Activated CD8-positive, alpha-beta memory T cell treated with anti-CD3 and anti-CD28 coated beads for 36 hours (primary cell): Measurements from ENCODE around the gene TUT4. TPM values are rescaled to one million over a fixed set of nuclear protein-coding genes. Genes with fewer than 3 reads are reported as not detected.

ENCODE experiments used
- CTCF ChIA-PET: fragments of 350-600 bp; sonication (Branson Sonifier 250); formaldehyde crosslinking; loops from one replicate; lab custom pipeline; 2021; ENCODE audit warnings: antibody characterized with exemption; lab: Charles Lee
- POLR2A ChIA-PET: fragments of 350-600 bp; sonication (Branson Sonifier 250); formaldehyde crosslinking; loops from one replicate; lab custom pipeline; 2021; ENCODE audit warnings: antibody characterized with exemption; lab: Charles Lee
- total RNA-seq, 2 experiments: library from RNA; stranded (reverse); gene quantifications; one replicate each; pipeline ENCODE4 v1.2.3, GENCODE V29; 2021

Gene TUT4
- total RNA-seq = 10 to 100 TPM; 43.8 to 50.2 TPM

GRCh38 chr1:52552505-52553361 is at the start of gene TUT4:
TSS of gene TUT4 (minus strand) at chr1:52553092. CDS start at chr1:52526280, 26,812 bp downstream.
- ChIA-PET CTCF (interaction anchor here (0.8 to 1.2 kb wide), 3 partner anchors 52 to 187 kb away, joined by 3 to 6 read pairs (median 4); partner anchors contain the start of gene CC2D1B), POLR2A (interaction anchor here (0.6 to 2.5 kb wide), 14 partner anchors 15 to 1392 kb away, joined by 3 to 18 read pairs (median 4); partner anchors contain the start of genes ORC1, PRPF38A and SHISAL2A)

- CTCF ChIA-PET = interaction anchor here (0.6 to 1.4 kb wide), 2 partner anchors 219 to 234 kb away, joined by 3 to 4 read pairs; no protein-coding TSS in a partner anchor
- POLR2A ChIA-PET = interaction anchor here (0.6 to 1.9 kb wide), 4 partner anchors 36 to 632 kb away, joined by 3 to 9 read pairs (median 6); partner anchors contain the start of gene TUT4
Observed at GRCh38 chr1:52601991-52602855, 49.3 kb upstream of the TUT4 start, which contains the start of gene GPX7. TSS of gene GPX7 (plus strand) at chr1:52602371. CDS start at chr1:52602410, 39 bp downstream.

GRCh38 chr1:52601519-52601918 is 48.6 kb upstream of the TUT4 start:
- CTCF ChIA-PET = interaction anchor here (1.4 kb wide), 1 partner anchor 233 kb away, joined by 4 read pairs; no protein-coding TSS in a partner anchor
- POLR2A ChIA-PET = interaction anchor here (0.6 to 1.5 kb wide), 2 partner anchors 48 to 633 kb away, joined by 4 to 9 read pairs; partner anchors contain the start of gene TUT4

- ChIA-PET CTCF (interaction anchor here (1.4 kb wide), 1 partner anchor 232 kb away, joined by 4 read pairs; no protein-coding TSS in a partner anchor), POLR2A (interaction anchor here (1.5 kb wide), 1 partner anchor 47 kb away, joined by 9 read pairs; the partner anchor contains the start of gene TUT4)
Observed at GRCh38 chr1:52600533-52601179, 47.8 kb upstream of the TUT4 start.

- ChIA-PET POLR2A (interaction anchor here (0.9 kb wide), 1 partner anchor 146 kb away, joined by 3 read pairs; no protein-coding TSS in a partner anchor), CTCF (interaction anchor here (0.6 kb wide), 1 partner anchor 13 kb away, joined by 4 read pairs; no protein-coding TSS in a partner anchor)
Observed at GRCh38 chr1:52599236-52599635, 46.3 kb upstream of the TUT4 start.

GRCh38 chr1:52598729-52599128 is 45.8 kb upstream of the TUT4 start:
- CTCF ChIA-PET = interaction anchor here (0.6 kb wide), 1 partner anchor 12 kb away, joined by 4 read pairs; no protein-coding TSS in a partner anchor
- POLR2A ChIA-PET = interaction anchor here (0.7 kb wide), 1 partner anchor 44 kb away, joined by 5 read pairs; no protein-coding TSS in a partner anchor

- ChIA-PET POLR2A (no interaction called here), CTCF (no interaction called here)
Observed at GRCh38 chr1:52597912-52598311, 45.0 kb upstream of the TUT4 start.

- POLR2A ChIA-PET = no interaction called here
- CTCF ChIA-PET = interaction anchor here (0.6 kb wide), 1 partner anchor 144 kb away, joined by 3 read pairs; no protein-coding TSS in a partner anchor
Observed at GRCh38 chr1:52595061-52595460, 42.2 kb upstream of the TUT4 start.

- POLR2A ChIA-PET = no interaction called here
Observed at GRCh38 chr1:52593495-52593894, 40.6 kb upstream of the TUT4 start.

GRCh38 chr1:52592637-52593323 is 39.9 kb upstream of the TUT4 start:
- ChIA-PET POLR2A (no interaction called here), CTCF (interaction anchor here (1.4 kb wide), 1 partner anchor 25 kb away, joined by 4 read pairs; no protein-coding TSS in a partner anchor)

More at GRCh38 chr1:52593495-52593894, 40.6 kb upstream of the TUT4 start:
- CTCF ChIA-PET = interaction anchor here (1.2 to 1.4 kb wide), 2 partner anchors 25 to 93 kb away, joined by 3 to 4 read pairs; no protein-coding TSS in a partner anchor

- CTCF ChIA-PET = no interaction called here
- POLR2A ChIA-PET = no interaction called here
Observed at GRCh38 chr1:52590266-52590665, 37.4 kb upstream of the TUT4 start.

- POLR2A ChIA-PET = interaction anchor here (0.6 kb wide), 1 partner anchor 36 kb away, joined by 3 read pairs; the partner anchor contains the start of gene TUT4
- CTCF ChIA-PET = no interaction called here
Observed at GRCh38 chr1:52588535-52588934, 35.6 kb upstream of the TUT4 start.

GRCh38 chr1:52588027-52588426 is 35.1 kb upstream of the TUT4 start:
- ChIA-PET POLR2A (interaction anchor here (0.6 kb wide), 1 partner anchor 35 kb away, joined by 3 read pairs; the partner anchor contains the start of gene TUT4), CTCF (interaction anchor here (0.6 kb wide), 1 partner anchor 333 kb away, joined by 3 read pairs; no protein-coding TSS in a partner anchor)

GRCh38 chr1:52585474-52585873 is 32.6 kb upstream of the TUT4 start:
- ChIA-PET POLR2A (no interaction called here), CTCF (no interaction called here)

- CTCF ChIA-PET = interaction anchor here (0.6 kb wide), 1 partner anchor 160 kb away, joined by 6 read pairs; no protein-coding TSS in a partner anchor
- POLR2A ChIA-PET = no interaction called here
Observed at GRCh38 chr1:52582116-52582696, 29.3 kb upstream of the TUT4 start.

GRCh38 chr1:52580283-52580682 is 27.4 kb upstream of the TUT4 start:
- ChIA-PET CTCF (no interaction called here), POLR2A (no interaction called here)

GRCh38 chr1:52579415-52579814 is 26.5 kb upstream of the TUT4 start:
- CTCF ChIA-PET = no interaction called here
- POLR2A ChIA-PET = no interaction called here
